ENCODE results near the gene LPP.
A peak's percentile ranks its signal among the peaks of the same experiment; 100 is the strongest.

The LPP gene

DNA sequence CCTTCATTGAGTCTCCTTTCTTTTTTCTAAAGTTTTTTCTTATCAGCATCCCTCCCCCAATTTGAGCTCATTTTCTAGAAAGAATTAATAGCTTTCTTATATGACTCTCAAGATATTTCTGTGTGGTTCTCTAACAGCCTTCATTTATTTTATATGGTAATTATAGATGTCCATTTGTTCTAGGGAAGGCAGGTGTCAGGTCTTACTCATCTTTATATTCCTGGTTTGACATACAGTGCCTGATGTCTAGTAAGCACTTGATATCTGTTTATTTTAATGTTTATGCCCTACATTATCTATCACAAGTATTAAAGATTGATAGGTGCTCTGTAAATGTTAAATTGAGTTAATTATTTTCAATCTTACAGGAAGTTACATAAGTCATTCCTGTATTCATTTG is 591.1 kb downstream of the LPP start:
- DNase-seq: no peak

DNA sequence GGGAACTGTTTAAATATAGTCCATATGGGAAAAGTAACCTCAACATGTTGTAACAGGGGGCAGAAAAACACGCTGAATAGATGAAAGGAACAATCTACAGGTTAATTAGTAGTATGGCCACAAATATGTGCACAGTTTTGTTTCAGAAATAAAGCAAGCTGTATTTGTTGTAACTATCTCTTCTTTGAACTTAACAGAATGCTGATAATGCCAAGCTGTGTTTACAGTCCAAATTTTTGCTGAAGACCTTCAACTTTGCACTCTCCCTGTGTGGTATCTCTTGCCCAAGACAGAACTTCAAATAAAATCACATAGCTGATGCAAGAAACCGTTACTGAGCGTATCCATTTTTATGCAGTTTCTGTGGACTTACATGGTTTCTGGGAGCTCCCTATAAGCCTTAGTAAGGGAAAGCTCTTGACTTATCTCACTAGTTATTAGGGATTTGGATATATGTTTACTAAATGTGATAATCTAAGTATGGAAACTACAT is 592.4 kb downstream of the LPP start:
- no peak for DNase-seq

DNA sequence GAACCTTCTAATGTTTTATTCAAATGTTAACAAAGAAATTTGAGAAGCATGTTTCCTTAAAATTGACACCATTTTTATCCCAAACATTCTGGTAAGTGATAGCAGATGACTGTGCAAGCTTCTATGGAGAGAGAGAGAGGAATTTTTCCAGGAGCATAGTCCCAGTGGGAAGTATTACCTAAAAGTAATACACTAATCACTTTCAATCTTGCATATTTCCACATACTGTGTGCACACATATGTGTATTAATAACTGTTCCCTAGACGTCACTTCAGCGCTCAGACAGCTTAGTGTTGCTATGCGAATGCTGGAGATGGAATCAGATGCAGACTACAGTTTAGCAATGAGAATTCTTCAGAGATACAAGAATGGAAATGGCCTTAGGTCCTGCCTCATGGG is 593.5 kb downstream of the LPP start:
- DNase-seq: no peak

DNA sequence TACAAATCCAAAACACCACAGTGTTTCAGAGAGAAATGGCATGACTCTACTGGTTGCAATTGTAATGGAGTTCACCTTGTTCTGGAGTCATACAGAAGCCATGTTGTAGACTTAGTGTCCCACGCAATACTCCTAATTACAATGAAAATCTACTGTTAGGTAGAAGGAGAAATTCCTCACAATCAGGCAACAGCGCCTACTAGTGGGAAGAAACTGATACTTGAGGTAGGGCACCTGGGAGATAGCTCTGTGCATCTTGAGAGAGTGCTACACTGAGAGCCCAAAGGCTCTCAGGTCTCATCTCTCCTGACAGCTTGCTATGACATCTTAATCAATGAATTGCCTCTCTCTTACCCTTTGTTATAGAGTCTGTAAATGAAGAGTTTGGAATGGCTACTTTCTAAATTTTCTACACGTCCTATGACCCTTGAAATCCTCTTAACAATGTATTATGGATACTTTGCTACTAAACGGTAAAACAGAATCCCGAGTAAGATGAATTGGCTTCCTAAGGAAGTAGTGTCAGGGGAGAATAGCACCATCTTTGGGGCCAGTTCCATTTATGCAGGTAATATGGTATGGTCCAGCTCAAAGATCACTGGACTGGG is 595.2 kb downstream of the LPP start:
- peak; percentile 60 to 76 for DNase-seq

DNA sequence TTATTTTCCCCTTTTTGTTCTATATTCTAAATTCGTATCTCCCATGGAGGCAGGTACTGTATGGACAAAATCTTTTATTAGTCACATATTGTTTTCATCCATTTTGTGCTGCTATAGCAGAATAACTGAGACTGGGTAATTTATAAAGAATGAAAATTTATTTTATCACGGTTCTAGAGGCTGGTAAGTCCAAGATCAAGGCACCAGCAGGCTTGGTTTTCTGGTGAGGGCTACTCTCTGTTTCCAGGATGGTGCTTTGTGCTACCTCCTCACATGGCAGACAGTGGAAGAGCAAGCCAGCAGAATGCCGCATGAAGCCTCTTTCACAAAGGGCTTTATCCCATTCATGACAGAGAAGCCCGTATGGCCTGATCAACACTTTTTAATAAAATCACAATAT is 595.9 kb downstream of the LPP start:
- DNase-seq: no peak

DNA sequence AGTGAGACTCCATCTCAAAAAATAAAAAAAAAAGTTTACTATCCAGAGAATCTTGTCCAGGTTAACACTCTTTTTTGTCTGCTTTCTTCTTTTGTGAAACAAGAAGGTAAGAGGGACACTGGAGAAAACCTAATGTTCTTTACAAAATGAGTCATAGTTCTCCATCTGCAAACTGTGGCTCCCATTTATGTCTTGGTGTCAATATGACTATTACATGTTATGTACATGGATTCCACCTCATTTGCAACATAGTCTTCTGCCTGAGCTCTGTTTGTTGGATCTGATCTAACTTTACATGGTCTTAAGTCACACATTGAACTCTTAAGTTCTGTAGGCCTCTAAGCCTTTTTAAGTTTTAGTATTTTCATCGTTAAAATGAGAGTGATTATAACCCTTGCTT is 596.7 kb downstream of the LPP start:
- DNase-seq: no peak

DNA sequence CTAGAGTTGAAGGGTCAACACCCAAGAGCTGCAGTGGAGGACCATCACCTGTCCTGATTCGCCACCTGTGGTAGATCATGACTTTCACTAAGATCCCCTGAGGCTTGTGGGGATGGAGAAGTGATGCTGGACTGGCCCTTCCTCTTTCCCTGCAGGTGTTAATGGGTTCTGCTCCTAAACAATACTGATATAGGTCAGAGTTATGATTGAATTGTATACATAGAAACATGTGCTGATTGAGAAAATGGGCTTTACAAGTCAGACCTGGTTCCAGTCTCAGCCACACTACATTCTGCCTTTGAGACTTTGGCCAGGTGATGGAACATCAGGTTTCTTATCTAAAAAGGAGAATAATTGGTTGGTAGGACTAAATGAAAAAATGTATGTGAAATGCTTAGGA is 598.9 kb downstream of the LPP start:
- no peak for DNase-seq

DNA sequence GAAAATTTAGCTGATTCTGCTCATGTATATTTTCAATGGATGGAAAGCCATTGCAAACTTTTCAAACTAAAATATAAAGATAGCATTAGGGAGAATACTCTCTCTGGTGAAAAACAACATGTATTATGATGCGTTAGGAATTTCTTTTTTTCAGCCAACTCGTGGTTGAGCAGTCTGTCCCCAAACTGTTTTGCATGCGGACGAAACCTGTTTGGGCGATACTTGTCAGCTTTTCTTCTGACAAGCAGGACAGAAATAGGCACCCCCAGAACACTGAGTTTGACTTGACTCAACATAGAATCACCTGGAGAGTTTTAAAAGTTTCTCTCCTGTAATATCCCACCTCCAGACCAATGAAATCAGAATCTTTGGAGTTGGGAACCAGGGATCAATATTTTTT is 600.3 kb downstream of the LPP start:
- no peak for DNase-seq

DNA sequence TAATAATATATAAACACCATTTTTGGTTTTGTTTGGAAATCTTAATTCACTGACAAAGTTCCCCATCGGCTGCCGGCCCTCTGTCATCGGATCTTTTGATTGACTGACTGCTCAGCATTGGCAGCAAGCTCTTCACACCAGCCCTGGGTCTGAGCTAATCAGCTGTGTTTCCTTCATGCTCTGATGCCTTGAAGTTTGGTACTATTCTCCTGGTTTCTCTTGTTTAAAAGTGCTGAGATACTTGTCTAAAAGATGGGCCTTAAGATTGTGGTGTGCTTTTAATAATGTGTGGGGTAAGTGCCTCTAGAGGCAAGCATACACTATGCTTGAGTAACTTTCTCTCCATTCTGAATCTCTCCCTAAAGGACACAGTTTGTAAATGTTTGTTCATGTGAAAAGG is 602.3 kb downstream of the LPP start:
- no peak for DNase-seq

DNA sequence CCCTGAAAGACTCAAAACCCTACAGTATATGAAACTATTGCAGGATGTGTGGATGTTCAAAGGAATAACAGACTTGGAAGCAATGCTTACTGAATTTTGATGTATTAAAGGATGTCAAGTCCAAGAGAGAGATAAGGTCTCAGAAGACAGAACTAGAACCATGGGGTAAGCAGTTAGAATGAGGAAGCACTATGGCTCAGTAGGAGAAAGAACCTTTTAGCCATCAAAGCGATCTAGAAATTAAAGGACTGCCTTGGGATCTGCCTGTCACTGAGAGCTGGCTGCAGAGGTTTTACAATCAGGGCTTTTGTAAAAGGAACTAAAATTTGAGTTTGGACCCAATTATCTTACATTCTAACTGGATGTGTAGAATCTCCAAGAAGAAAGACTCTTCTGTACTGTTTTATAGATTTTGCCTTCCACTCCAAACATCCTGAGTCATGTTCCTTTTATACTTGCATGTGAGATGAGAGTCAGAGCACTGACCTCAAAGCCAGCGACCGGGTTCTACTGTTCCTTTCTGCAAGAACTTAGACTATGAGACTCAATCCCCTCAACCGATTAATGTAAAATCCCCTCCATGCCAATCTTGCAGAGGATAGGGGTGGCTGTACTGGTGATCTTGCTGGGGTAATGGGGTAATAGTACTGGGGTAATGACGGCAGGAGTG is 605.5 kb downstream of the LPP start:
- DNase-seq: no peak

DNA sequence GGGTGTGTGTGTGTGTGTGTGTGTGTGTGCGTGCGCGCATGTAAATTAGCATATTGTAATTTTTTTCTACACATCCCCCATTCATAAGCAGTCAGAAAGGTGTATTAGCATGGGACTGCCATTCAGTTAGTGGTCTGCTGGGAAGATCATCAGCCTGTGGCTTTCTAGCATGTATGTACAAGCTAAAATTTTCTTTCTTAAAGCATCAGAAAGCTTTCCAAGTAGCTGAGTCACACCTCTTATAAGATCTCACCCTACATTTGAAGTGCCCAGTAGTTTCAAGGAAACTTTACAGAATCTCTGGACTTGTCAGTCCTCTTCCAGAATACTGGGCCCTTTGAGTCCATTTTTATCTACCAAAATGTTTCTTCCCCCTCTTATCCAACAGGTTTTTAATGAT is 606.5 kb downstream of the LPP start:
- DNase-seq: no peak

DNA sequence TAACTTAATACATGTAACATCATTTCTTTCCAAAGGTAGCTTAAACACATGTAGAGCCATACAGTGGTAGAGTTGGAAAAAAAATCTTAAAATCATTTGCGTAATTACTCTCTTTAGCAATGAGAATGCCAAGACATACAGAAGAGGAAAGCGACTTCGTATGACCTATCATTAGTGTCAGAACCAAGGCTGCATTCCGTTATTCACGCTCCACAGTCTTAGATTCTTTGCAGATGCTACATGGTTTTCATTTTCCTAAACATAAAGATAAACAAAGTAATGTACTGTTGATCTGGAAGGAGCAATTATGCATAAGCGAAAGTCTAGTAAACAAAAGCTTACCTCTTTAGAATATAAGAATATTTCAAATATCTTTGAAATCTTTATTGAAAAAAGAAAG is 607.5 kb downstream of the LPP start:
- no peak for DNase-seq

DNA sequence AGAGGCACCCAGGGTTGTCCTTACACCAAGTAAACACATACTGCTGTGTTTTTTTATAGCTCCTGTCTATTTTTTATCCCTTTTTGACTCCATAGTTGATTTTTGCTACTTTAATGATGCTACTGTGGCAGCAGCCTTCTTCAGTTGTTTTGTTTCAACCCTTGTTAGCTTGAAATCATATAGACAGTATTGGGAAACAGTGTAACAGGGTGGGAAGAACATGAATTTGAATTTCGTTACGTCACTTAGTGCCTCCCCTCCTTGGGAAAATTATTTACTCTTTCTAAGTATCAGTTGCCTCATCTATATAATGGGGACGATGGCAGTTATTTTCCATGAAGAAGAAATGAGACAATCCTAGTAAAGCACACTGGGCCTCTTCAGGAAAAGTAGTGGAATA is 608.0 kb downstream of the LPP start:
- no peak for DNase-seq

DNA sequence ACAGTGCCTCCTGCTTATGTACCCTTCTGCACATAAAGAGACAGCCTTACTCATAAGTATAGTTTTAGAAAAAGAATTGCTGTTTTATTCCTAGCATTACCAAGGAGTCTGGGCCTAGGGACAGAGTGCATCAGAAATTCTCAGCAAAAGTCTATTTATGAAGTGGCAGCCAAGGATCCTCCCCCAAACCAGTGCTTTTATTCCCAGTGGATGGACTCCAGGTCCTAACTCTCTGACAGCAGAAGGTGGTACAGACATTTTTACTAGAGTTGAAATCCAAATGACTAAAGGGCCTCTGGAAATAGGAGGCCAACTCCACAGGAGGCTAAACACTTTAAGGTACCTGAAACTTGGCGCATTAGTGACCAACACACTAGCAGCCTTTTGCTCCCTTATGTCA is 610.7 kb downstream of the LPP start:
- no peak for DNase-seq

DNA sequence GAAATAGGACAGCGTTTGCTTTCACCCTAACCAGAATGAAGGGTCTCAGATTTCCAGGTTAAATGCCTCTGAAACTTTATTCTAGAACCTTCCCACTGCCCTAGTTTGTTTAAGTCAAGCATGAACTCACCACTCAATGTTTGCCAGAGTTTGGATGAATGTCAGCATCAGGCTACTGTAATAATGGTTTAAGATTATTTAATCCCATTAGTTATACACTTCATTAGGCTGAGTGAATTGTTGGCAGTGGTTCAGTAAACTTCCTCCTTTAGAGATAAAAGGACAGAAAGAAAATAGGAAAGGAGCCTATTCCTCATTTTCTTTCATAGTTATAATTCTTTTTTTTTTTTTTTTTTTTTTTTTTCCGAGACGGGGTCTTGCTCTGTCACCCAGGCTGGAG is 615.9 kb downstream of the LPP start:
- DNase-seq: no peak

DNA sequence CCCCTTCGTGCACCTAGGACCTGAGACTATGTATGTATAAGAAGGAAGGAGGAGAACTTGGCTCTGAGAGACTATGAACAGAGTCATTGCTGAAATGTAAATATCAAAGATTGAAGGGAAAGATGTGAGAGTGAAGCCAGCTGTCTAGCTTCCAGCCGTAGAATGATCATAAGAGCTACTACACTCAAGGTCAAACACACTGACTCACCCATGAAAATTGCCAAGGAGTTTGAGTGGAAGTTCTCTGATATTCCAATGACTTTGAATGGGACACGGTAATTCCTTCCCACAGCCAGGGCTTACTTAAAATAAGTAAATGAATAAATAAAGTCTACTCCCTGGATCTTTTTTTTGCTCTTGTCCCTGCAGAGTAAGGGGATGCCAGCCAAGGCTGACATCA is 618.9 kb downstream of the LPP start:
- DNase-seq: no peak

DNA sequence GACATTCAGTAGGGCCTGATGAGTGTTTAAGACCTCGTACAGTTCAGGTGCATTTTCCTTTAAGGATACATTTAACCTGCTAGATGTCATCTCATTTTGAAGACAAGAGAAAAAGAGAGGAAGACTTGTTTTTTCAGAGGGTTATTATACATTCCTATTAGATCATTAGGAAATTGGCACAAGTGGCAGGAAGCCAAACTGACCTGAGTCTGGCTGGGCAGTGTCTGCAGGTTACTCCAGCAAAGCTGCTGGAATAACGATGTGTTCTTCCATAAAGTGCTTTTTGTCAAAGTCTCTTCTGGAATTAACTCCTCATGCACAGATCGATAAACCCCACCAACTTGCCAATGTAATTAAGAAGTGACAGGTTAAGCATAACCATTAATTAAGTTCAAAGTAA is 621.5 kb downstream of the LPP start:
- DNase-seq: no peak

DNA sequence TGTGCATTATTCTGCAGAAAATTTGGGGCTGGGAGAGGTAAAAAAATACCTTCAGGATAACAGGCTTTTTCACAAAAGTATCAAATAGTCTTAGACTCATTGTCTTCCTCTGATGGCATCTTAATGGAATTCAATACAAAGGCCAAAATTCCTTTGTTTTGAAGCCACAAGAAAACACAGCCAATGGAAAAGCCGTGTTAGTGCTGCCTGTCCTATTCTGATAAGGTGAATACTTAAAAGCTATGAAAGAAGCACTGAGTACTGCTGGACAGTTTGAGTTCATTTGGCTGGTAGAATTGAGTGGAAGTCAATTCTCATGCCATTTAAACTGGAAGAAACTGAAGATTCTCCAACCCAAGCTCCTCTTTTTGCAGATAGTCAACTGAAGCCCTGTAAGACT is 622.5 kb downstream of the LPP start:
- no peak for DNase-seq

DNA sequence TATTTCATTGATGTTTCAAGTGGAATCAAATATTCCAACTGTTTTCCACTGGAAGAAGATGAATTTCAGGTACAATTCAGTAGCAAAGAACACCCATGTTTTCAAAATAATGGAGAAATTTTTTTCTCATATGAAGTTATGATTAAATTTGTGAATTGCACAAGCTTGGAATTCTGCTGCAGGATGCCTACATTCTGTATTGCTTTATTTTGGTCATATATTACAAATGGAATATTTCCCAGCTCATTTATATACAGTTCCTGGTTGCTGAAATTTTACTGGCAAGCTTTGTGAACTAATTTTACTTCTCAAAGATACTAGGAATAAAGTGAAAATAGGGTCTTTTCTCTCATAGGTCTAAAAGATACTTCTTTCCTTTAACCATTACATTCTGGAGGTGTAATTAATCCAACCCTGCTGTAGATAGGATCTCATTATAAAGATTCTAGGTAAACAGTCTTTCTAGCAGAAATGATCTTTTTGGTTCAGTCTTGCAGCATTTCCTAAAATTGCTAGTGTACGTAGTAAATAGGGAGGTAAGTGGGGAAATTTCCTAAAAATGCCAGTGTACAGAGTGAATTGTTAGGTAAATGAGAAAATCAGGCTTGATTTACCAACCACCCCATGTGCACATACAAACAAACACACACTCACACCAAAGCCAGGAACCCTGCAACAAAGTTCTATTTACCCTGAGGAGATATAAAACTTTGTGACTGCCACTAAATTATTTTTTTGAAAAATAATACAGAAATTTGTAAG is 624.3 kb downstream of the LPP start:
- DNase-seq: no peak

DNA sequence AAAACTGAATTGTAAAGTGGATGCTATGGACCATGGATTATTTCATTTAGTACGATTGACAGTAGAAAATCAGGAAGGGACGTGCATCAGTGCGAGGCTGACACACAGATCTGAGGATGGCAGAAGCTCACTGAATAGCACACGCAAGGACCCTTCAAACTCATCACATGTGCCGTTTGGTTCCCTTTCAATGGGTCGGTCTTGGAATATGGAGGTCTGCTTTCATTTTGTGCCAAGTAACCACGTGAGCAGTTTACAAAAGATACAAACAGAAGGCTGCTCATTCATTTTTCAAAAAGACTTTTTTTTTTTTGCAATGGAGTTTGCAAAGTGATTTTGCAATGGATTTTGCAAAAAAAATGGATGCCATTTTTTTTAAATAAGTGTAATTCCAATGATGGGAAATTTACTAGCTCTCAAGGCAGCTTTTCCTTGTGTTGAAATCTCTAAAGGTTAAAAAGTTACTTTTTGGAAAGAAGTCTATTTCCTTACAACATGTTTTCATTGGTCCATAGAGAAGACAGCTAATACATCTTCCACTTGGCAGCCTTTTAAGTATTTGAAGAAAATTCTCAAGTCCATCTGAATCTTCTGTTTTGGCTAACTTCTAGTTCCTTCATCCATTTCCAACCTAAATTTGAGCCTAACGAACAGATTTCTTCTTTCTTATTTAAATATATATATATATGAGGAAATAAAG is 625.5 kb downstream of the LPP start:
- DNase-seq: no peak

DNA sequence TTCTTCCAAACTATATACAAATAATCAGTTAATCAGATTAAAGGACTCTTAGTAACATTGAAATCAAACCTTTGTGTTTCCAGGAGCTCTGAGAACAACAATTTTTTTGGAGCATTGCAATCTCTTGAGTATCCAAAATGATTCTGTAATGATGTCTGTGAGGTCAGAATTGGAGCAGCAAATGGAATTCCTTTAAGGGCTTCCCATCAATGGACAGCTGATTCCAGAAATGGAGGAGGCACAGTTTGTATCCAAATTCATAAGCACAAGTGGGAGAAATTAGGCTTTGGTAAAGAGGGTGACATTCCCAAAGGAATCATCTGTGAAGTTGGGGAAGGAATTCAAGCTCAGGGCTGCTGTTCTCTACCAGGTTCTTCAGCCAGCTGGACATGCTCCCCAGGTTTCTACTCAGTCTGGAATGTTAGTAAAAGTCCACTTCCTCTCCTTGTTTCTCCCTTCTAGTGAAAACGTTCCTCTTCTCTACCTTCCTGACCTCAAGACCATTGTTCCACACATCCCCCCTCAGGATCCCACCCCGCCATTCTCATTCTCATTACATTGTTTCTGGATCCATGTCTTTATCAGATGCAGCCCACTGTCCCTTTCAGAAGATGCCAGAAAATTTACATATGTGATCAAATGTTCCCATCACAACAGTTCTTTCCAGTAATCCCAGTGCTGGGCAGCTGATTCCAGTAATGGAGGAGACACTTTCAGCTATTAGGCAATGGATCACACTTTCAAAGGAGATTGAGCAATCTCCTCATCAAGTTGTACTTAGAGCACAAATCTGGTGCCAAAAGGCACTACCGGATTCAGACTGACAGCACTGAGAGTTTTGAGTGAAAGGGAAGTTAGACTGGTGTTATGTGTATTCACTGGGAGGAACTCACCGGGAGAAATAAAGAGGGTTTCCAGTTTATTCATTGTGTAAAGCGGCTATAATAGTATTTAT is 626.5 kb downstream of the LPP start:
- peak in 1 of 2 donors; percentile 13 for DNase-seq

DNA sequence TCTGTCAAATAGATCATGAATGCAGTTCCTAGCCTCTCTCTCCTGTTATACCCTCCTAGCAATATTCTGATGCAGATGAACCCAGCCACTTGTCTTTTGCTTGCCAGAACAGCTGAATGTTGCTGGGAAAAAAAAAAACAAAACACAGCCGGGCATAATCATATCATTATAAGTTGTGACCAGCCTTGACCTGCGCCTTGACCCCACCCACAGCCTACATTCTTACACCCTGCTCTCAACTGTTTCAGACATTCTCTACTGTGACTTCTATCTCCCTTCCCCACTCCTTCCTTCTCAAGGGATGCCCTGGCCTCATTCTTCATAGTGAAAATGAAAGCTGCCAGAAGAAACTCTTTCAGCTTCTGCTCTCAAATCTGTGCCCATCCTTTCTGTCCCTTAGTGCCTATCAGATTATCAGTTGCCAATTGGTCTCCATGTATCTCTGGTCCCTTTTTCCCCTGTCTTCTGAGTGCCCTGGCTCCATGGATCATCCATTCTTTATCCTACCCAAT is 628.7 kb downstream of the LPP start:
- DNase-seq: no peak

All from CD4-positive, alpha-beta T cell treated with Interleukin-4 for 1 hour (primary cell).